Stimulated activated CD4-positive, alpha-beta T cell treated with anti-CD3 and anti-CD28 coated beads, TNF-alpha, amount 100 ng/mL, for 1 hour (primary cell): ENCODE results near the gene RAD9A.

Experiments
- DNase-seq, 3 donors: peaks; one replicate each; pipeline ENCODE4 v3.0.0-alpha.2; 2020; ENCODE audit warnings: low read depth in 3 of 3, low spot score in 1 of 3

The RAD9A gene

GRCh38 chr11:67391304-67392182 is at the start of gene RAD9A:
TSS of gene RAD9A (plus strand) at chr11:67391986. CDS start at chr11:67392045, 59 bp downstream.
- DNase-seq, result peak; percentile 80 to 84 (median 80)

- no peak for DNase-seq
Observed at GRCh38 chr11:67344264-67344663, 47.5 kb upstream of the RAD9A start.

DNA sequence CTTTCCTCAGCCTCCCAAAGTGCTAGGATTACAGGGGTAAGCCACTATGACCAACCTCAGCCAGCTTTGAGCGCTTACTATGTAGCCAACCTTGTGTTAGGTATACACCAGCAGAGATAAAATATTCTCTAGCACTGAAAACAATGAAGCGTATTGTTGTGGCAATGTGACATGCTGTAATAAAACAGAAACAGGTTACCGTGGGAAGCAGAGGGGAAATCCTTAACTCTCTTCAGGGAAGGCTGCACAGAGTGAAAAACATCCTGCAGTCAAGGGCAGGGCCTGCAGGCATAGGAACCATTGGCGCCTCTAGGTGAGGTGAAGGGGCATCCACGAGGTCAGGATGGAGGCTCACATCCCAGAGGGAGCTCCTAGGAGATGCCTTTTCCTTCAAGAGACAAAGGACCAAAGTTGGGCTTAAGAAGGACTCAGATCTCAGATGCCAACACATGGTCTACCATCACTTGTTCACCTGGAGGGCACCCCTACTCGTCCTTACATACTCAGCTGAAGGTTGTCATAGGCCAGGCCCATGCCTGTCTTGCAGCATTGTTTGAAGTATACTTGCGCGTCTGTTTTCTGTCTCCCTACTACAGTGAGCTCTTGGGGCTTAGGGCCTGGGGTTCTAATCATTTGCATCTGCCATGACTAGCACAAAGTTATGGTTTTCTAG is 46.4 kb upstream of the RAD9A start:
- no peak for DNase-seq

- no peak for DNase-seq
Observed at GRCh38 chr11:67345920-67346819, 45.6 kb upstream of the RAD9A start.

- DNase-seq, result no peak
Observed at GRCh38 chr11:67347964-67348749, 43.6 kb upstream of the RAD9A start.

DNA sequence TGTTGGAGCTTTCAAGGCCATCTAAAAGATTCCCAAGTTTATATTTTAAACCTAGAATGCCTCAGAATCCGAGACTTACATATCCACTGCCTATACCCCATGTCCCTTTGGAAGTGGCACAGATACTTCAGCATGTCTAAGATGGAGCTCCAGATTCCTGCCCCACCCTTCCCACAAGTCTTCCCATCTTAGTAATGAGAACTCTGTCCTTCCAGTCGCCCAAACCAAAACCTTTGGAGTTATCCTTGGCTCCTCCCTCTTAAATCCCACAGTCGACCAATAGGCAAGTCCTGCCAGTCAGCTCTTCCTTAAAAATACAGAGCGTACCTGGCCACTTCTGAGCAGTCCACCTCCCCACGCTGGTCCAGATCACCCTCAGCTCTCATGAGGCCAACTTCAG is 42.8 kb upstream of the RAD9A start:
- DNase-seq, result no peak

DNA sequence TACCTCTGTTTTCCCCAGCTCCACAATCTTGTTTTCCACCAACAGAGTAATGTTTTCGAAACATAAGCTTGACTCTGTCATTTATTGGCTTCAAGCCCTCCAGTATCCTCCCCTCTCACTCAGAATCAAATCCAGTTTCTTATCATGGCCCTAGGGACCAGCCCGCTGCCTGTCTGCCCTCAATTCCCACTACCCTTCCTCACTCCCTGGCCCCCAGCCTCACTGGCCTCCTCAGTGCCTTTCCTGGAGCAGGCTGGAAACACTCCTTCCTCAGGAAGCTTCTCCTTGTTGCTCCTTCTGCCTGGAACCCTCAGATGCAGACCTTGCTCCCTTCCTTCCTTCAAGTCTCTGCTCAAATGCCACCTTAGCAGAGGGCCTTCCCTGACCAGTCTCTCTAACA is 42.3 kb upstream of the RAD9A start:
- DNase-seq, result no peak

GRCh38 chr11:67349928-67350465 is 41.8 kb upstream of the RAD9A start:
- DNase-seq, result no peak

DNA sequence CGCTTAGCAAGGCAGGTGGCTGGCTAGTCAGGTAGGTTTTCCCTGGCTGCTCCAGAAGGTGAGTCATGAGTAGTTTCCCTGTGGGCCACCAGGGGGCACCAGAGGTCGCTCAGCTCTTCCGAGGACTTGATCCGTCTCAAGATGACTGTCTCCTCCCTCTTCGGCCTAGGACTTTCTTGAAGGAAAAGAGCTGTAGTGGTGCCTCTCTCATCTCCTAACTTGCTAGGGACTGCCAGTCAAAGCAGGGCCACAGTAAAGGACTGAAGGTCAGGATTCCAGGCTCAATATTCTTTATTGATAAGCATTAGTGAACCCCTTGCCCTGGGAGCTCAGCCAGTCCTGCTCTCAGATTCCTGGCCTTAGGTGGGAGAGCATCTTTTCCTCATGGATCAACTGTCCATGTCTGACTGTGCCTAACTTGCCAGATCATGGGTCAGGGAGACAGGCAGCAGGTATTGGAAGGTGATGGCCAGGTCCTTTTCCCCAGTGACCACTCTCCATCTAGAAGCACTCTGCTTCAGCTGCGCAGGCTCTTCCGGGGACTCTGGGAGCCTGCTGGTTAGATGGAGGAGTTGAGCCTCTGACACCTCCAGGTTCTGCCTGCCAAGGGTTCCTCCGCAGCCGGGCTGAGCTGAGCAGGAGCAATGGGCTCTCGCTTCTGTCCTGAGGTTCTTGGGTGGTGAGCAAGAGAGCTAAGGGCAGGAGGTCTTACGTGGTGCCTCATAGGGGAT is 40.3 kb upstream of the RAD9A start:
- DNase-seq, result peak; percentile 17 to 52 (median 36)

DNA sequence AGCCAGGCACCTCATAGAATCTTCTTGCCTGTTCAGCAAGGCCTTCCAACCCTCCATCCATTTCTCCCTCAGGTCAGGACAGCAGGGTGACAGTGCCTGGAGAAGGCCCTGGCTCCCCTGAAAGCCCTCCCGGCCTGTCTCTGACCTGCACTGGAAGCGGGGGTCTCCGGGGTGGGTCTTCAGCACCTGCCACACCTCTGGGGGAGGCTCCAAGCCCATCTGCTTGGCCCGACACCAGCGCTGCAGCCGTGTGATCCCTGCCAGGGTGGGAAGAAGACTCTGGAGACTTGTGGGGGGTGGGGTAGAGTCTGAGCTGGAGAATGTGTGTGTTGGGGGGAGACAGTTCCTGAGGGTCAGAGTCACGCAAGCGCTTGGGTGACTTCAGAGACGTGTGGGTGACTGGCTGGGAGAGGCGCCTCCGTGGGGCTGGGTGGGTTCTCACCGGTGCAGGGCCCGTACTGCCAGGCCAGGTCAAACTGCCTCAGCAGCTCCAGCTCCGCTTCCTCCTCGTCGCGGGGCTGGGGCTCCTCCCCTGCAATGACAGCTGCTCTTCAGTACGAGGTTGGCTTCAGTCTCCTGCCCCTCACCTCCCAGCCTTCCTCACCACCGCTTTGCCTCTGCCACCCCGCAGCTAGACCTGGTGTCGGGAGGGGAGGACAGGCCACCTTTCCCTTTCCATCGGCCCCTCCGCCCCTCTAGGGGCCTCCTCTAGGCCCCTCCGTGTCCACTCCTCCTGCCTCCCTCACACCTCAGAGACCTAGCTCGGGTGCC is 39.1 kb upstream of the RAD9A start:
- DNase-seq, result no peak

DNA sequence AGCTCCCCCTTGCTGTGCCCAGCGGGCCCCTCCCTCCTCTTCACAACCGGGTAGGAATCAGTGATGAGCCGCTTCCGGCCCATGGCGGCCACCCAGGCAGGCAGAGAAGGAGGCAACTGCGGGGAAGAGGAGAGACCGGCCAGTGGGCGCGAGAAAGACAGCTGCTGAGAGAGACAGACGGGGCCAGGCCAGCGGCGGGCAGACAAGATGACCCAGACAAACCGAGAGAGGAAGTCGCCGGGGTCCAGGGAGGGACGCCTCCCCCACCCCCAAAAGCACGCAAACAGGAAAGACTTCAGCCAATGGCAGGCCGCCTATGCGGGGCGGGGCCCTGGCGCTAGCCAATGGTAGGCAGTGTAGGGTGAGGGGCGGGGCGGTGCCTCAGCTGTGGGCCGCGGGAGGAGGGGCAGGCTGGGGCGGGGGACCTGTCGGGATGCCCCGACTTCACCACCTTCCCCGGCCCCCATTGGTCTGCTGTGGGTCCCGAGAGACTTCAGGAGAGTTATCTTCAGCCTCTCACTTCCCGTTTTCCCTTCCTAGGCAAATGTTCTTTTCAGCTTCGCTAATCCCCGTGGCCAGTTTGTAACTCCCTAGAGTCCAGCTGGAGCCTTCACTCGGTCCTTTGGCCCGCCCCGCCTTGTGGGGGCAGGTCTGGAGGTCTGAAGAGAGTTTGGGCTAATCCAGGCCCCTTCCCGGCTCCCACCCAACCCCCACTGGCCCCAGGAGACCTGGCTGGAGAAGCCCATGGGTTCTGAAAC is 38.3 kb upstream of the RAD9A start, which contains the start of gene POLD4:
Gene POLD4 (minus strand): TSS at position 230 of the 758 bp plus-strand sequence. CDS start 147 bp downstream, at position 83.
- peak; percentile 92 to 93 (median 93) for DNase-seq

- no peak for DNase-seq
Observed at GRCh38 chr11:67354075-67355022, 37.4 kb upstream of the RAD9A start.

- no peak for DNase-seq
Observed at GRCh38 chr11:67355023-67355793, 36.6 kb upstream of the RAD9A start.

DNA sequence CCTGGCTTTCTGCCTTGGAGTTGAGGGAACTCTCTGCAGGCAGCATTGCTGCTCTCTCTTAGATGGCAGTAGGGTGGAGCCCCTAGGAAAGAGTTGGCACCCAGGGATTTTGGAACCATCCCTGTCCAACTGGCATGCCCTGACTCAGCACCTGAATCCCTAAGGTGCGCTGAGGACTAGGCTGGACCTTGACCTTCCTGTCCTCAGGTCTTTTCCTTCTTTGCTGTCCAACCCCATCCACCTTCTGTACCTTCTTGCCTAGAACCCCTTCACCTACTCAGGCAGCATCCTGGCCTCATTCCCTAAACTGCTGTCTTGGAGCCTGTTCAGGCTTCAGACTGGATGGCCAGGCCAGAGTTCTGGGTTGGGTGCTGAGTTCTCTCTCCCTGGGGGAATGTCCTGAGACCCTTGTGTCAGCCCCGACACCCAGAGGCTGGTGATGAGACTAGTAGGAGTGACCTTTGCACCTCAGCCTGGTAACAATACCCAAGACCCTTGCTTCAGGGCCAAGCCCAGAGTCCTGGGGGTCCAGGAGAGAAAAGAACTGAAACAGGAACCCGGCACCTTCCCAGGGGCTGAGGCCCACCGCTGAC is 35.9 kb upstream of the RAD9A start:
- DNase-seq, result no peak

- no peak for DNase-seq
Observed at GRCh38 chr11:67356387-67356863, 35.4 kb upstream of the RAD9A start.
